SH-SY5Y (cell line): ENCODE measurements around the gene CACHD1.

Experiments
- GATA2 ChIP-seq: IDR thresholded peaks from 2 replicates; pipeline ENCODE4 v1.6.1; 2011; ENCODE audit warnings: mild to moderate bottlenecking, low read depth, low read length
- GATA3 ChIP-seq: IDR thresholded peaks from 2 replicates; pipeline ENCODE4 v1.6.1; 2011; ENCODE audit warnings: low read depth, mild to moderate bottlenecking, low read length, moderate library complexity

DNA sequence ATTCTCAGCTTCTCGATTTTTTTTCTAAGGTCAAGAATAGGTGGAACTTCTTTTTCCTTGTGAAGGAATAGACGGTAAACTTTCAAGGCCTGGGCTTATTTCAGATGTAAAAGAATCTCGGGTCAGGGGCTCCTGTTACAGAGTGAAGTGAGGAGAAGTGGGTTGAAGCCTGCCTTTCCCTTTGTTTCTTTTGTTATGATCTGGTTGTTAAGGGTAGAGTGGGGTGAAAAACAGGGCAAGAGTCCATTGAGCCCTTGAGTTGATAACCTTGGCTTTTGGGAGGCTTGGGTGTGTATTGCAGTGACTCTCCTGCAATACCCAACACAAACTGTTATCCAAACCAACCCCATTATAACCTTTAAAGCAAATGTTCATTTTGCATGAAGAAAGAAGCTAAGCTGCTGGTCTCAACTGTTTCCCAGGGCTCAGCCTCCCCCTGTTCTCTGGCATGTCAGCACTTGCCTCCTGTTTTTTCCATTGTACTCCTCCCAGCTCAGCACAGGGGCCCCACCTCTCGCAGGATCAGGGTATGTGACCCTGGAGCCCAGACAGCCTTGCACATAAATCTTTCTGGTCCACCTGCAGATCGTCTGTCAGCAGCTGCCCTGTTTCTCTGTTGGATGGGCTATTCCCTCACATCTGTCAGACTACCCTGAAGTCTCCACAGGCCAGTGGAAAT, 102.4 kb downstream of the CACHD1 start:
- TF ChIP-seq GATA3 (no peak), GATA2 (no peak)
